ENCODE data around the gene SGO2. TPM values are rescaled to one million over a fixed set of nuclear protein-coding genes. Genes with fewer than 3 reads are reported as not detected.

SGO2 gene
- total and polyA plus RNA-seq, 9 of the 15 experiments (the other 6 are each of a cell fraction or from before 2014, with no cell fraction given): 14.5 to 25.9 (median 16.6) TPM

- in situ Hi-C loops (cut with MboI): no loop called here
- intact Hi-C loops (cut with micrococcal nuclease): loop anchor here (2.0 kb wide), 1 partner anchor 13 kb away; the partner anchor contains the start of gene KCTD18
- Histone ChIP-seq H3K27me3 (ENCODE audit: control insufficient read depth in 2 of 2, insufficient read depth in 2 of 2, low read length in 2 of 2) (no peaks in the 10 kb centered on the region; a peak in 1 of 5 replicates), H3K9me1 (ENCODE audit: control insufficient read depth, insufficient read depth, low read length) (no peaks in the 10 kb centered on the region), H4K20me1 (replicated peaks; ENCODE audit: control insufficient read depth, insufficient read depth, low read length) (no peaks in the 10 kb centered on the region), H3K36me3 (ENCODE audit: control insufficient read depth, insufficient read depth, low read length) (no peaks in the 10 kb centered on the region), H3K9ac (ENCODE audit: insufficient read depth in 1 of 2, low read depth in 2 of 2, low read length in 2 of 2) (no peak overlapping the region), H3K4me3 (no peak overlapping the region), H3K27ac (ENCODE audit: extremely low read depth, low read depth, low read length) (no peak overlapping the region), H3K4me1 (replicated peaks in 1 of 2; ENCODE audit: control insufficient read depth in 2 of 2, insufficient read depth in 2 of 2, low read length in 2 of 2) (peaks cover 0 to 20% of the 10 kb centered on the region in 2 experiments; a peak in 2 of 5 replicates), H3K79me2 (ENCODE audit: control insufficient read depth, insufficient read depth, low read length) (peaks cover 26% of the 10 kb centered on the region), H2AFZ (ENCODE audit: low read depth, low read length) (no peak overlapping the region), H3K9me3 (replicated peaks; ENCODE audit: control insufficient read depth, insufficient read depth, low read depth, low read length) (no peaks in the 10 kb centered on the region), H3K4me2 (ENCODE audit: insufficient read depth, low read length) (no peak overlapping the region)
- CTCF ChIA-PET (ENCODE audit: low intra/inter-chr PET ratio): no interaction called here
- no TSS peak for BruUV-seq (replicated peaks)
- DNase-seq (ENCODE audit: extremely low read depth in 1 of 4, low spot score in 3 of 4): no peak
- 47% methylated on average over 2 of the region's 2 CpGs for WGBS (ENCODE audit: insufficient coverage, low coverage, missing lambda C conversion rate)
- no peak for ATAC-seq
- no peak for FAIRE-seq
- POLR2A ChIA-PET: interaction anchor here (0.8 to 0.9 kb wide), 2 partner anchors 8 to 10 kb away, joined by 3 to 4 read pairs; no protein-coding TSS in a partner anchor
- TF ChIP-seq SLC30A9 (CRISPR knock-in tag; IDR thresholded peaks at IDR 0.05): no peak
- TF ChIP-seq, protein P1, sequence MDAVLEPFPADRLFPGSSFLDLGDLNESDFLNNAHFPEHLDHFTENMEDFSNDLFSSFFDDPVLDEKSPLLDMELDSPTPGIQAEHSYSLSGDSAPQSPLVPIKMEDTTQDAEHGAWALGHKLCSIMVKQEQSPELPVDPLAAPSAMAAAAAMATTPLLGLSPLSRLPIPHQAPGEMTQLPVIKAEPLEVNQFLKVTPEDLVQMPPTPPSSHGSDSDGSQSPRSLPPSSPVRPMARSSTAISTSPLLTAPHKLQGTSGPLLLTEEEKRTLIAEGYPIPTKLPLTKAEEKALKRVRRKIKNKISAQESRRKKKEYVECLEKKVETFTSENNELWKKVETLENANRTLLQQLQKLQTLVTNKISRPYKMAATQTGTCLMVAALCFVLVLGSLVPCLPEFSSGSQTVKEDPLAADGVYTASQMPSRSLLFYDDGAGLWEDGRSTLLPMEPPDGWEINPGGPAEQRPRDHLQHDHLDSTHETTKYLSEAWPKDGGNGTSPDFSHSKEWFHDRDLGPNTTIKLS (IDR thresholded peaks at IDR 0.05; ENCODE audit: borderline replicate concordance, low read depth): no peak
- TF ChIP-seq ZNF583 (CRISPR knock-in tag; IDR thresholded peaks at IDR 0.05): no peak
- TF ChIP-seq POLR3A (IDR thresholded peaks at IDR 0.05; ENCODE audit: borderline replicate concordance, extremely low read depth, insufficient read depth, insufficient read length): no peak
- TF ChIP-seq ZNF134 (CRISPR knock-in tag; conservative IDR thresholded peaks at IDR 0.05): no peak
- TF ChIP-seq LARP7 (IDR thresholded peaks at IDR 0.05): no peak
- TF ChIP-seq DPF2 (IDR thresholded peaks at IDR 0.05): no peak
- no peak for TF ChIP-seq KHSRP (IDR thresholded peaks at IDR 0.05)
- TF ChIP-seq PTTG1 (tag; IDR thresholded peaks at IDR 0.05; ENCODE audit: low read depth): no peak
- no peak for TF ChIP-seq TAF15 (IDR thresholded peaks at IDR 0.05; ENCODE audit: low read depth, low read length)
- TF ChIP-seq, protein P2, sequence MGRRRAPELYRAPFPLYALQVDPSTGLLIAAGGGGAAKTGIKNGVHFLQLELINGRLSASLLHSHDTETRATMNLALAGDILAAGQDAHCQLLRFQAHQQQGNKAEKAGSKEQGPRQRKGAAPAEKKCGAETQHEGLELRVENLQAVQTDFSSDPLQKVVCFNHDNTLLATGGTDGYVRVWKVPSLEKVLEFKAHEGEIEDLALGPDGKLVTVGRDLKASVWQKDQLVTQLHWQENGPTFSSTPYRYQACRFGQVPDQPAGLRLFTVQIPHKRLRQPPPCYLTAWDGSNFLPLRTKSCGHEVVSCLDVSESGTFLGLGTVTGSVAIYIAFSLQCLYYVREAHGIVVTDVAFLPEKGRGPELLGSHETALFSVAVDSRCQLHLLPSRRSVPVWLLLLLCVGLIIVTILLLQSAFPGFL (CRISPR knock-in tag; IDR thresholded peaks at IDR 0.05): no peak
- no peak for TF ChIP-seq BCLAF1 (IDR thresholded peaks at IDR 0.05; ENCODE audit: borderline replicate concordance in 1 of 2, control insufficient read depth in 1 of 2, low read depth in 2 of 2, low read length in 1 of 2)
- TF ChIP-seq, protein P3, sequence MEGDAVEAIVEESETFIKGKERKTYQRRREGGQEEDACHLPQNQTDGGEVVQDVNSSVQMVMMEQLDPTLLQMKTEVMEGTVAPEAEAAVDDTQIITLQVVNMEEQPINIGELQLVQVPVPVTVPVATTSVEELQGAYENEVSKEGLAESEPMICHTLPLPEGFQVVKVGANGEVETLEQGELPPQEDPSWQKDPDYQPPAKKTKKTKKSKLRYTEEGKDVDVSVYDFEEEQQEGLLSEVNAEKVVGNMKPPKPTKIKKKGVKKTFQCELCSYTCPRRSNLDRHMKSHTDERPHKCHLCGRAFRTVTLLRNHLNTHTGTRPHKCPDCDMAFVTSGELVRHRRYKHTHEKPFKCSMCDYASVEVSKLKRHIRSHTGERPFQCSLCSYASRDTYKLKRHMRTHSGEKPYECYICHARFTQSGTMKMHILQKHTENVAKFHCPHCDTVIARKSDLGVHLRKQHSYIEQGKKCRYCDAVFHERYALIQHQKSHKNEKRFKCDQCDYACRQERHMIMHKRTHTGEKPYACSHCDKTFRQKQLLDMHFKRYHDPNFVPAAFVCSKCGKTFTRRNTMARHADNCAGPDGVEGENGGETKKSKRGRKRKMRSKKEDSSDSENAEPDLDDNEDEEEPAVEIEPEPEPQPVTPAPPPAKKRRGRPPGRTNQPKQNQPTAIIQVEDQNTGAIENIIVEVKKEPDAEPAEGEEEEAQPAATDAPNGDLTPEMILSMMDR (IDR thresholded peaks at IDR 0.05 in 2 of 3, conservative IDR thresholded peaks at IDR 0.05 in 1 of 3; ENCODE audit: insufficient read depth in 2 of 3, low read depth in 1 of 3, low read length in 3 of 3): no peak
- TF ChIP-seq RBM15 (IDR thresholded peaks at IDR 0.05; ENCODE audit: insufficient read depth, low read length): no peak
- no peak for TF ChIP-seq ZNF75A (CRISPR knock-in tag; IDR thresholded peaks at IDR 0.05)
- TF ChIP-seq PURB (CRISPR knock-in tag; IDR thresholded peaks at IDR 0.05; ENCODE audit: low read depth): no peak
- no peak for TF ChIP-seq EP400 (IDR thresholded peaks at IDR 0.05)
These were observed 2.4 kb upstream of the SGO2 start for GRCh38 chr2:200523604-200524003.

Data from K562 (cell line).